ENCODE results near the gene ZMYND8.

DNA sequence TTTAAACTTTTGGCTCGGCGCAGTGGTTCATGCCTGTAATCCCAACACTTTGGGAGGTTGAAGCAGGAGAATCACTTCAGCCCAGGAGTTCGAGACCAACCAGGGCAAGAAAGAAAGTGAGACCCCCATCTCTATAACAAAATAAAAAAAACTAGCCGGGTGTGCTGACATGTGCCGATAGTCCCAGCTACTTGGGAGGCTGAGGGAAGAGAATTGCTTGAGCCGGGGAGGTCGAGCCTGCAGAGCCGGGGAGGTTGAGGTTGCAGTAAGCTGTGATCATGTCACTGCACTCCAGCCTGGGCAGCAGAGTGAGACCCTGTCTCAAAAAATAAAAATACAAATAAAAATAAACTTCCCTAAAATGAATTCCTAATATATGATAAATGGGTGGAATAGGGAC, 50.4 kb downstream of the ZMYND8 start:
- TF ChIP-seq EZH2 (IDR thresholded peaks at IDR 0.05; ENCODE audit: borderline replicate concordance, low read depth, low read length, severe bottlenecking) = no peak
- TF ChIP-seq, protein P1, sequence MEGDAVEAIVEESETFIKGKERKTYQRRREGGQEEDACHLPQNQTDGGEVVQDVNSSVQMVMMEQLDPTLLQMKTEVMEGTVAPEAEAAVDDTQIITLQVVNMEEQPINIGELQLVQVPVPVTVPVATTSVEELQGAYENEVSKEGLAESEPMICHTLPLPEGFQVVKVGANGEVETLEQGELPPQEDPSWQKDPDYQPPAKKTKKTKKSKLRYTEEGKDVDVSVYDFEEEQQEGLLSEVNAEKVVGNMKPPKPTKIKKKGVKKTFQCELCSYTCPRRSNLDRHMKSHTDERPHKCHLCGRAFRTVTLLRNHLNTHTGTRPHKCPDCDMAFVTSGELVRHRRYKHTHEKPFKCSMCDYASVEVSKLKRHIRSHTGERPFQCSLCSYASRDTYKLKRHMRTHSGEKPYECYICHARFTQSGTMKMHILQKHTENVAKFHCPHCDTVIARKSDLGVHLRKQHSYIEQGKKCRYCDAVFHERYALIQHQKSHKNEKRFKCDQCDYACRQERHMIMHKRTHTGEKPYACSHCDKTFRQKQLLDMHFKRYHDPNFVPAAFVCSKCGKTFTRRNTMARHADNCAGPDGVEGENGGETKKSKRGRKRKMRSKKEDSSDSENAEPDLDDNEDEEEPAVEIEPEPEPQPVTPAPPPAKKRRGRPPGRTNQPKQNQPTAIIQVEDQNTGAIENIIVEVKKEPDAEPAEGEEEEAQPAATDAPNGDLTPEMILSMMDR (IDR thresholded peaks at IDR 0.05; ENCODE audit: borderline replicate concordance, extremely low read depth, low read length, poor library complexity, severe bottlenecking) = no peak

Data from DND-41 (cell line).